GM10266 (cell line): ENCODE data around the gene TLE3.
A peak's percentile ranks its signal among the peaks of the same experiment; 100 is the strongest.
"Not testable (repeated sequence)": the region's sequence is repeated elsewhere in the genome, so short reads cannot be mapped to it uniquely, and the experiment has no call there.

Experiments used
- DNase-seq: peaks from one replicate; pipeline ENCODE4 v3.0.0; 2012; ENCODE audit errors: extremely low spot score
- TF ChIP-seq, protein P1 (sequence below): IDR thresholded peaks from 2 replicates; pipeline ENCODE4 v1.5.1; 2012; ENCODE audit warnings: mild to moderate bottlenecking, low read depth; ENCODE audit not compliant: control insufficient read depth, insufficient read depth; ENCODE audit errors: missing control alignments

Gene TLE3

DNA sequence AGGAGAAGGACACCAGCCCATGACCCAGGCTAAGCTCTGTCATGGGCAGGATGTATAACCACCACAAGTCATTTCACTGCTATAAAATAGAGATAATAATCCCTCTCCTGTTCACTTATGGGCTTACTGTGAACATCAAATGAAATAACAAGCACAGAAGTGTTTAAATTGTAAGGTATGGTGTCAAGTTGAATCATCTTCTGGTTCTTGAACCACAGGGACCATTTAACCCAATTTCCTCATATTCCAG is 44.3 kb upstream of the TLE3 start:
- no peak for DNase-seq
- TF ChIP-seq, protein P1, sequence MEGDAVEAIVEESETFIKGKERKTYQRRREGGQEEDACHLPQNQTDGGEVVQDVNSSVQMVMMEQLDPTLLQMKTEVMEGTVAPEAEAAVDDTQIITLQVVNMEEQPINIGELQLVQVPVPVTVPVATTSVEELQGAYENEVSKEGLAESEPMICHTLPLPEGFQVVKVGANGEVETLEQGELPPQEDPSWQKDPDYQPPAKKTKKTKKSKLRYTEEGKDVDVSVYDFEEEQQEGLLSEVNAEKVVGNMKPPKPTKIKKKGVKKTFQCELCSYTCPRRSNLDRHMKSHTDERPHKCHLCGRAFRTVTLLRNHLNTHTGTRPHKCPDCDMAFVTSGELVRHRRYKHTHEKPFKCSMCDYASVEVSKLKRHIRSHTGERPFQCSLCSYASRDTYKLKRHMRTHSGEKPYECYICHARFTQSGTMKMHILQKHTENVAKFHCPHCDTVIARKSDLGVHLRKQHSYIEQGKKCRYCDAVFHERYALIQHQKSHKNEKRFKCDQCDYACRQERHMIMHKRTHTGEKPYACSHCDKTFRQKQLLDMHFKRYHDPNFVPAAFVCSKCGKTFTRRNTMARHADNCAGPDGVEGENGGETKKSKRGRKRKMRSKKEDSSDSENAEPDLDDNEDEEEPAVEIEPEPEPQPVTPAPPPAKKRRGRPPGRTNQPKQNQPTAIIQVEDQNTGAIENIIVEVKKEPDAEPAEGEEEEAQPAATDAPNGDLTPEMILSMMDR: no peak

DNA sequence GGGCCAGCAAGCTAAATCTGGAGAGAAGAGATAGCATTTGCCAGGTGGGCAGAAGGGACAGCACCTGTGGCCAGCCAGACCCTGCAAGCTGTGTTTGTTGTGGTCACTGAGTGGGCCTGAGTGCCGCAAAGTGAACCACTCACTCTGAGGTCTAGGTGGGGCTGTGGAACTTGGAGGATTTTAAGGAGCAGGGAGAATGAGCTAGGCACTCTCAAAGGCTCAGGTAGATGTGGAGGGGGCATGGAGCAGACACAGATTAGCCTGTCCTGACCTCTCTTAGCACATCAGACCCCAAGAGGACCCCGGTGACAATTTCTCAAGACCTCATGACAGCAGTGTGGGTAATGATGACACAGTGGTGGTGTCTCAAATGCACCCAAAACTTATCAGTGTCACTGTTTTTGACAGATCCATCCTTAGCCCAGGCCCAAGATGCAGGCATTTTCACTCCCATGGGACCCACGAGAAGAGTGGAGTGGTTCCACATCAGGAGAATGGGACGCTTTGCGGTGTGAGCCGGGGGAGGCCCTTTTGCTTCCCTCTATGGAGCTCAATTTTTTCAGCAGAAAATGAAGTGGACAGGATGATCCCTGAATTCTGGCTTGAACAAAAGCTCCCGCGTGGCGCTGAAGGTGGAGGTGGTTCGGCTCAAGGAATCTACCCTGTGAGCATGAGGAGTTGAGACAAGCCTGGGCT is 43.8 kb upstream of the TLE3 start:
- TF ChIP-seq, protein P1: no peak
- DNase-seq: no peak

DNA sequence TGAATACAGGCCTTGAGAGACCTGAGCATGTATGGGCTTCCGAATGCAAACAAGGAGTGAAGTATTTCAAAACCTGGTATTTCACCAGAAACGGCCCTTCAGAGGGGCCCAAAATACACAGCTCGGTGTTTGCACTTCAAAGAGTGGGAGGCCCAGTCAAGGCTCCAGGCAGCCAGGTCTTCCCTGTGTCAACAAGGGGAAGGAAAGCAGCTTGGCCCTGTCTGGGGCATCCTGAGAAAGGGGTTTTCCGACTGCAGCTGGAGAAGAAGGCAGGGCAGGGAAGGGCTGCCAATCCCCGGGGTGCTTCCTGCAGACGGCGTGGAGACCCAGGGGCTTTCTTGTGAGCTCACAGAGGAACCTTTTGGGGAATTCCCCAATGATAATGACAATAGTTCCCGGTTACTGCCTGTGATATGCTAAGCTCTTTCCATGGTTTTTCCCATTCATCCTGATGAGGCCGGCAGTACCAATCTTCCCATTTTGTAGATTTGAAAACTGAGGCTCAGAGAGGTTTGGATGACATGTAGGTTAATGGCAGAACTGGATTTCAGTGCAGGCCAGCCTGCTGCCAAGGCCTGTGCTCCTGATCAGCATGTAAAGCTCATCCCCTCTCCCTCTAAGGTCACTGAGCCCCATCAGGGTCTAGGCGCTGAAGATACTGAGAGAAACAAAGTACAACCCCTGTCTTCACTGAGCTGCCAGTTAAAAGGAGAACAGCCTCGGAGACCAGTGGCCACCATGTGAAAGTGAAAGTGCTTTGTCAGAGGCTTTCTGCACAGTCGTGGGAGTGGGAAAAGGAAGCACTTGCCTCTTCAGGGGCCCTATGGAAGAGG is 43.0 kb upstream of the TLE3 start:
- TF ChIP-seq, protein P1: no peak
- peak; percentile 53 for DNase-seq

DNA sequence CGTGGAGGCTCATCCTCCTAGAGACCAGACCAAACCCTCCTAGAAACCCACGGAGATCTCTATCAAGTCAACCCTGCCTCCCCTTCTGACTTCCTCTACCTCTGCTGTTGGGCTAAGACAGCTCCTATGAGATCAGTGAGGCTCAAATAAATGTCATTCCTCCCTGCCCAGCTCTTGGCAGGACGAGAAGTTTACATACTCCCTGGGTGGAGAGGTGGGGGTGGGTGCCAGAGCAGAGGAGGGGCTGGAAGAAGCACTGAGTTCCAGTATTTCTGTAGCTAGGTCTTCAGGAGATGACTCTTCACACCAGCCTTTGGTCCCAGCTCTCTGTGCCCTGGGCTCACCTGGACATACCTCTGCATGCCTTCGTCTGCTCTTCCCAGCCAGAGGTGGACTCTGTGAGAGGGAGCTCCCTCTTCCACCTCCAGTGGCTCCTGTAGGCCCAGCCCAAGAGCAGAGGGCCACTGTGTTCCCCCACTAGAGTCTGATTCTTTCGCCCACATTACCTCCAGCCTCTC is 42.4 kb upstream of the TLE3 start:
- TF ChIP-seq, protein P1: no peak
- DNase-seq: no peak

DNA sequence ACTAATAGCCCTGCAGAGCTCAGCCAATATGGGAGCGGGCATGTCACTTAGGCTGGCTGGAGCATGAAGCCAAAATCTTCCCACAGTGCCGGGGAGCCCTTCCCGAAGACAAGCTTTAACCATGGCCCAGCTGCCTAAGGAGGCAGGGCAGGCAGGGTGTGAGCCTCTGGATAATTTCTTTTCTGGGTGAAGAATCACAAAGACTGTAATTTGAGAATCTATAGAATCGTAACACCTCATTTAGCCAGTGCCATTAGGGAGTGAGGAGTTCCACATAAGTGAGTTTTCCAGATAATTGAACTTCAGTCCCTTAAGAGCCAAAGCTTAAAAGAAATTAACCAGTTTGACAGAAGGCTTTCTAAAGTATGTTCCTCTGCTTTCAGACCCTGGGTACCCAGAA is 40.2 kb upstream of the TLE3 start:
- no peak for DNase-seq

DNA sequence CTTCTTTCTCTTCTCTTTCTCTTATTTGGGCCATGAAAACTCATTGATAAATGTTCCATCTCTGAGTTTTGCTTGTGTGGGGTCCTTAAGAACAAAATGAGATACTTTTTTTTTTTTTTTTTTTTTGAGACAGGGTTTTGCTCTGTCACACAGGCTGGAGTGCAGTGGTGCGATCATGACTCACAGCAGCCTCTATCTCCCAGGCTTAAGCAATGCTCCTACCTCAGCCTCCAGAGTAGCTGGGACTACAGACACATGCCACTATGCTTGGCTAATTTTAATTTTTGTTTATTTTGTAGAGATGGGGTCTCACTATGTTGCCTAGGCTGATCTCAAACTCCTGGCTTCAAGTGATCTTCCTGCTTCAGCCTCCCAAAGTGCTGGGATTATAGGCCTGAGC is 39.3 kb upstream of the TLE3 start:
- DNase-seq: not testable (repeated sequence)

More for the DNA sequence above, 40.2 kb upstream of the TLE3 start:
- TF ChIP-seq, protein P1: no peak

DNA sequence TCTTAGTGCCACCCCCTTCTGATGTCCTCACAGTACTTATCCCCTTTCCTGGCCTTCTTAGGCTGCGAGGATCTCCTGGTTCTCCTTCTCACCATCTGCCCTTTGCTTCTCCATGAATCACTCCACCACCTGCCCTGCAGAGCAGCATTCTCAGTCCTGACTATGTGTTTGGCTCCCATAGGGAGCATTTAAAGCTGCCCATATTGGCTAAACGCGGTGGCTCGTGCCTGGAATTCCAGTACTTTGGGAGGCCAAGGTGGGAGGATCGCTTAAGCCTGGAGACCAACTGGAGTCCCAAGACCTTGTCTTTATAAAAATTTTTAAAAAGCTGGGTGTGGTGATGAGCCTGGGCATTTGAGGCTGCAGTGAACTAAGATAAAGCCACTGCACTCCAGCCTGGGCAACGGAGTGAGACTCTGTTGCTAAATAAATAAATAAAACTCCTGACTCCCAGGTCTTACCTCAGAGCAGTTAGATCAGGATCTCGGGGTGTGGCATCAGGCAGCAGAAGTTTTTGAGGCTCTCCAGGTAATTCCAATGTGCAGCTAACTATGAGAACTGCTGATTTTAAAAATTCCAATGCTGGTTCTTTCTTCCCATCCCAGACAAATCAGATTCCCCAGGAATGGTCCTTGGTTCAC is 36.2 kb upstream of the TLE3 start:
- no peak for DNase-seq
- TF ChIP-seq, protein P1: no peak
